SU-DHL-6 (cell line): ENCODE results near the gene PGC.

Experiments
- CTCF ChIP-seq: fragments of 200-600 bp; sonication (generic); IDR thresholded peaks from one replicate; pipeline ENCODE4 v1.5.1; 2017; ENCODE audit warnings: antibody characterized with exemption, mild to moderate bottlenecking, low read length, moderate library complexity; ENCODE audit not compliant: insufficient read depth, poor library complexity, severe bottlenecking
- EZH2phosphoT487 ChIP-seq: fragments of 200-600 bp; sonication (generic), shearing (Covaris generic); conservative IDR thresholded peaks from 2 replicates; pipeline ENCODE4 v1.6.1; 2018; ENCODE audit warnings: mild to moderate bottlenecking, antibody characterized with exemption, low read length, moderate library complexity, mixed read lengths

- no peak for TF ChIP-seq CTCF
- TF ChIP-seq EZH2phosphoT487: no peak
These were observed 21.5 kb upstream of the PGC start for GRCh38 chr6:41768545-41769308.
